HepG2 (cell line): ENCODE data around the gene ZBTB48. TPM values are rescaled to one million over a fixed set of nuclear protein-coding genes. Genes with fewer than 3 reads are reported as not detected.

Experiments used
- ATAC-seq: fragments of 200-7000 bp; cut with Tn5 transposase; 3 replicates; pipeline ENCODE4 v1.9.1; 2020; ENCODE audit warnings: mild to moderate bottlenecking, moderate library complexity
- BruUV-seq: library from RNA; stranded (reverse); fragments of 400-500 nt; replicated peaks from 2 replicates; lab custom pipeline; 2021; lab: Mats Ljungman, UMichigan
- CTCF ChIA-PET: fragments of 300-600 bp; formaldehyde crosslinking; extraction: SDS; loops from one replicate; lab custom pipeline; 2021; ENCODE audit warnings: low total read pairs, inconsistent platforms, low intra/inter-chr PET ratio; lab: Yijun Ruan, JAX
- POLR2A ChIA-PET: fragments of 350-600 bp; sonication (Branson Sonifier 250); formaldehyde crosslinking; loops from one replicate; lab custom pipeline; 2020; ENCODE audit warnings: antibody characterized with exemption, inconsistent platforms; lab: Yijun Ruan, JAX
- DNase-seq: peaks from one replicate; pipeline ENCODE4 v3.0.0-alpha.2; 2015; ENCODE audit warnings: low spot score
- FAIRE-seq: peaks from 3 replicates; lab custom pipeline; 2011; peaks lifted over from hg19 to GRCh38; lab: Jason Lieb, UNC
- H2AFZ ChIP-seq: one replicate; pipeline ENCODE4 v1.6.1; 2011; ENCODE audit warnings: low read length, inconsistent platforms
- H3K27ac ChIP-seq: fragments of 300-600 bp; 3 replicates; pipeline ENCODE4 v1.8.0; 2011; ENCODE audit warnings: mixed run types, mild to moderate bottlenecking, mixed read lengths, low read length, inconsistent platforms; ENCODE audit not compliant: insufficient read depth; ENCODE audit errors: extremely low read length
- H3K27me3 ChIP-seq, 2 experiments: fragments of 200-600 bp in 1 of 2; 2 replicates in 1 of 2; 3 replicates in 1 of 2; pipeline versions ENCODE4 v1.6.0 to v1.8.0; 2011; ENCODE audit warnings: low read length in 2 of 2, mild to moderate bottlenecking in 2 of 2, moderate library complexity in 2 of 2, inconsistent platforms in 1 of 2; ENCODE audit not compliant: insufficient read depth in 2 of 2, control insufficient read depth in 1 of 2
- H3K36me3 ChIP-seq, 2 experiments: fragments of 200-600 bp in 1 of 2; replicated peaks in 1 of 2; 2 replicates in 1 of 2; 3 replicates in 1 of 2; pipeline versions ENCODE4 v1.5.1 to v1.8.0; 2011; ENCODE audit warnings: low read length in 2 of 2, inconsistent platforms in 1 of 2; ENCODE audit not compliant: insufficient read depth in 2 of 2, control insufficient read depth in 1 of 2
- H3K4me1 ChIP-seq: 2 replicates; pipeline ENCODE4 v1.5.1; 2012; ENCODE audit warnings: low read length, inconsistent platforms; ENCODE audit not compliant: insufficient read depth
- H3K4me2 ChIP-seq: 2 replicates; pipeline ENCODE4 v1.6.0; 2011; ENCODE audit warnings: low read depth, low read length, inconsistent platforms
- H3K4me3 ChIP-seq, 3 experiments: fragments of 200-600 bp in 1 of 3; sonication (generic), shearing (Covaris generic) in 1 of 3; replicated peaks in 1 of 3; 2 replicates each; pipeline ENCODE4 v1.5.1; 2011 to 2016; ENCODE audit warnings: low read length in 3 of 3, inconsistent platforms in 2 of 3, low read depth in 2 of 3, mild to moderate bottlenecking in 2 of 3, control low read depth in 1 of 3, mixed read lengths in 1 of 3; ENCODE audit not compliant: insufficient read depth in 1 of 3
- H3K79me2 ChIP-seq: one replicate; pipeline ENCODE4 v1.6.1; 2011; ENCODE audit warnings: low read length, inconsistent platforms; ENCODE audit not compliant: insufficient read depth
- H3K9ac ChIP-seq: 2 replicates; pipeline ENCODE4 v1.6.0; 2011; ENCODE audit warnings: mild to moderate bottlenecking, low read depth, low read length, inconsistent platforms; ENCODE audit not compliant: insufficient read depth
- H3K9me3 ChIP-seq: 2 replicates; pipeline ENCODE4 v1.5.1; 2012; ENCODE audit warnings: mild to moderate bottlenecking, low read length
- H4K20me1 ChIP-seq: 2 replicates; pipeline ENCODE4 v1.6.0; 2011; ENCODE audit warnings: inconsistent platforms, mild to moderate bottlenecking, low read length, moderate library complexity; ENCODE audit not compliant: insufficient read depth
- ARID5B ChIP-seq: IDR thresholded peaks from 2 replicates; pipeline ENCODE4 v1.4.0; 2020; ENCODE audit warnings: mild to moderate bottlenecking, missing genetic modification reagents
- ARNTL ChIP-seq: sonication (generic); formaldehyde crosslinking; IDR thresholded peaks from 2 replicates; pipeline ENCODE4 v1.4.0; 2020; ENCODE audit warnings: mild to moderate bottlenecking, missing genetic modification reagents
- CEBPG ChIP-seq: IDR thresholded peaks from 2 replicates; pipeline ENCODE4 v1.6.1; 2016
- CENPT ChIP-seq: sonication (generic); formaldehyde crosslinking; IDR thresholded peaks from 2 replicates; pipeline ENCODE4 v1.8.0; 2022; ENCODE audit warnings: low read depth, mild to moderate bottlenecking, moderate library complexity, missing genetic modification reagents
- RBFOX2 ChIP-seq: fragments of 200-400 bp; formaldehyde crosslinking; IDR thresholded peaks from 2 replicates; pipeline ENCODE4 v1.6.1; 2017; ENCODE audit warnings: low read depth, mild to moderate bottlenecking, low read length
- SALL1 ChIP-seq: sonication (generic); formaldehyde crosslinking; IDR thresholded peaks from 2 replicates; pipeline ENCODE4 v1.8.0; 2022; ENCODE audit warnings: mild to moderate bottlenecking, missing genetic modification reagents
- SNAPC5 ChIP-seq: sonication (generic); formaldehyde crosslinking; IDR thresholded peaks from 2 replicates; pipeline ENCODE4 v1.8.1; 2023; ENCODE audit warnings: mild to moderate bottlenecking, missing genetic modification reagents, borderline replicate concordance
- STAG1 ChIP-seq: sonication (generic); formaldehyde crosslinking; IDR thresholded peaks from 2 replicates; pipeline ENCODE4 v1.4.0; 2020; ENCODE audit warnings: missing genetic modification reagents
- XRCC5 ChIP-seq: fragments of 200-400 bp; formaldehyde crosslinking; optimal IDR thresholded peaks from 2 replicates; pipeline ENCODE3; 2017; ENCODE audit warnings: mild to moderate bottlenecking, low read length
- ZBTB20 ChIP-seq: sonication (generic); formaldehyde crosslinking; IDR thresholded peaks from 2 replicates; pipeline ENCODE4 v1.8.1; 2023; ENCODE audit warnings: missing genetic modification reagents, low read depth, mild to moderate bottlenecking, borderline replicate concordance
- ZNF577 ChIP-seq: sonication (generic); formaldehyde crosslinking; IDR thresholded peaks from 2 replicates; pipeline ENCODE4 v1.4.0; 2020; ENCODE audit warnings: mild to moderate bottlenecking, low read depth, missing genetic modification reagents, borderline replicate concordance
- WGBS: methylation state at CpG from one replicate; pipeline ENCODE4 v1.1.6; 2017; ENCODE audit warnings: low lambda C conversion rate; 5-methylcytosine and 5-hydroxymethylcytosine counted together
- in situ Hi-C: cut with HindIII; loops from 2 replicates; pipeline ENCODE4 v1.10.0; 2017; ENCODE audit warnings: low pct_unique_long_range_greater_than_20kb; ENCODE audit not compliant: extremely low pct_ligation_motif_present
- intact Hi-C: fragments of 100-400 bp; cut with micrococcal nuclease; formaldehyde crosslinking; loops from one replicate; pipeline ENCODE4 v1.10.0; 2022; ENCODE audit not compliant: unreplicated experiment
- polyA plus RNA-seq, 8 experiments: library from polyadenylated mRNA; depleted of rRNA in 3 of 8; stranded (reverse) in 7 of 8; unstranded in 1 of 8; fragments of >200 nt; fragmentation: Illumina TruSeq in 4 of 8; extraction: Trizol in 4 of 8; gene quantifications; 2 replicates each; pipeline versions ENCODE4 v1.2.1 to v1.2.3, GENCODE V29; 2011 to 2016; ENCODE audit warnings: low read depth in 4 of 8, missing spikeins in 1 of 8, mixed read lengths in 1 of 8; ENCODE audit not compliant: insufficient read depth in 1 of 8
- total RNA-seq, 5 experiments: library from RNA; depleted of rRNA; stranded (reverse); fragments of >200 nt; fragmentation: Illumina TruSeq; extraction: Trizol; gene quantifications; 2 replicates each; pipeline ENCODE4 v1.2.3, GENCODE V29; 2016; ENCODE audit warnings: low read depth in 1 of 5

Gene ZBTB48
- total and polyA plus RNA-seq, 2 of the 13 experiments (the other 11 are each of a cell fraction or from before 2014, with no cell fraction given), result 13.0 to 17.1 TPM

GRCh38 chr1:6634371-6635052 is 54.7 kb downstream of the ZBTB48 start:
- Histone ChIP-seq H3K4me2 (no peak overlapping the region), H3K36me3 (peaks cover 34 to 74% of the 10 kb centered on the region in 2 experiments; a peak in 4 of 5 replicates), H2AFZ (no peak overlapping the region), H4K20me1 (peaks cover 8% of the 10 kb centered on the region; the same call in 1 of the 2 replicates), H3K27me3 (no peaks in the 10 kb centered on the region), H3K4me1 (no peaks in the 10 kb centered on the region), H3K4me3 (no peak overlapping the region), H3K9me3 (no peaks in the 10 kb centered on the region), H3K79me2 (no peaks in the 10 kb centered on the region), H3K9ac (no peak overlapping the region), H3K27ac (no peak overlapping the region)
- 84% methylated on average over 18 of the region's 29 CpGs for WGBS
- POLR2A ChIA-PET, result interaction anchor here (0.7 kb wide), 1 partner anchor 55 kb away, joined by 3 read pairs; the partner anchor contains the start of gene ZBTB48
- intact Hi-C loops (loop anchor here (1.0 kb wide), 1 partner anchor 32 kb away; the partner anchor contains the start of gene KLHL21), in situ Hi-C loops (no loop called here)
- BruUV-seq, result TSS peak; percentile 59
- ATAC-seq, result peak; percentile 83
- peak; percentile 47 for FAIRE-seq
- DNase-seq, result peak; percentile 40
- CTCF ChIA-PET, result interaction anchor here (0.9 to 2.1 kb wide), 2 partner anchors 54 to 80 kb away, joined by 3 to 11 read pairs; partner anchors contain the start of genes NOL9 and TAS1R1
- TF ChIP-seq ARID5B (CRISPR knock-in tag), result no peak
- no peak for TF ChIP-seq CEBPG (CRISPR knock-in tag)
- peak; percentile 30; the same call in 1 of the 2 replicates for TF ChIP-seq SALL1
- TF ChIP-seq CENPT (CRISPR knock-in tag), result 0 out of 2 replicates have a peak, but pooled peaks have one; percentile 35
- TF ChIP-seq ZBTB20 (CRISPR knock-in tag), result no peak
- TF ChIP-seq ZNF577 (CRISPR knock-in tag), result no peak
- TF ChIP-seq ARNTL (CRISPR knock-in tag), result no peak
- TF ChIP-seq RBFOX2, result peak; percentile 42; the same call in 1 of the 2 replicates
- peak; percentile 80 for TF ChIP-seq STAG1 (CRISPR knock-in tag)
- no peak for TF ChIP-seq SNAPC5 (CRISPR knock-in tag)
- TF ChIP-seq XRCC5, result peak; percentile 46
